HFF-Myc (cell line): ENCODE measurements around the gene CYB5RL.

Experiments
- DNase-seq: peaks from one replicate; pipeline ENCODE4 v3.0.0-alpha.2; 2011; ENCODE audit warnings: low read depth; ENCODE audit errors: extremely low read depth
- H3K4me3 ChIP-seq: replicated peaks from 2 replicates; pipeline ENCODE4 v1.5.1; 2011; ENCODE audit warnings: low read depth, mild to moderate bottlenecking, control low read depth, low read length
- TF ChIP-seq, protein P1 (sequence below): IDR thresholded peaks from 2 replicates; pipeline ENCODE4 v1.5.1; 2012; ENCODE audit warnings: mild to moderate bottlenecking, low read depth, low read length, control low read depth; ENCODE audit errors: missing control alignments

Gene CYB5RL

DNA sequence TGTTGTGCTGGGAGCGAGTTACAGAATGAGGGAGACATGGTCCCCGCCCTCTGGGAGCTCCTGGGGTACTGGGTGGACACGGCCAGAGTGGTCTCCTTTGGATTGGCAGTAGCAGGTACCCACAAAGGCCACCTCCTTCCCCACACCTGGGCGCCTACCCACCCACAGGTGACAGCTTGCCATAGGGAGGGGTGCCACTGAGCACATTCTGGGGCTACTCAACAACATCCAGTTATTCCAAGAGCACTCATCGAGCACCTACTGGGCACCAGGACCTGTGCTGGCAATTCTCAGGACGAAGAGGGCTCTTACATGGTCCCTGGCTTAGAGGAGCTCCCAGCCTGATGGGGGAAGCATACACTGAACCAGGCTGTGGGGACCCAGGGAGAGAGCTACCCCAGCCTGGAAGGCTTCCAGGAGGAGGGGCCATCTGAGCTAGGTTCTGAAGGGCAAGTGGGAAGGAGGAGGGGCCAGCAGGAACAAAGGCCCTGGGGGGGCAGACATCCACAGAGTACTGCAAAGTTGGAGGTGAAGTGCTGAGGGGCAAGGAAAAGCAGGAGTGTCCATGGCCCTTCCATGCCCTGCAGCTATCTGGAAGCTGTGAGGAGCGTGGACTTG is 22.1 kb upstream of the CYB5RL start:
- DNase-seq: no peak
- H3K4me3 ChIP-seq: no peak overlapping the region
- TF ChIP-seq, protein P1, sequence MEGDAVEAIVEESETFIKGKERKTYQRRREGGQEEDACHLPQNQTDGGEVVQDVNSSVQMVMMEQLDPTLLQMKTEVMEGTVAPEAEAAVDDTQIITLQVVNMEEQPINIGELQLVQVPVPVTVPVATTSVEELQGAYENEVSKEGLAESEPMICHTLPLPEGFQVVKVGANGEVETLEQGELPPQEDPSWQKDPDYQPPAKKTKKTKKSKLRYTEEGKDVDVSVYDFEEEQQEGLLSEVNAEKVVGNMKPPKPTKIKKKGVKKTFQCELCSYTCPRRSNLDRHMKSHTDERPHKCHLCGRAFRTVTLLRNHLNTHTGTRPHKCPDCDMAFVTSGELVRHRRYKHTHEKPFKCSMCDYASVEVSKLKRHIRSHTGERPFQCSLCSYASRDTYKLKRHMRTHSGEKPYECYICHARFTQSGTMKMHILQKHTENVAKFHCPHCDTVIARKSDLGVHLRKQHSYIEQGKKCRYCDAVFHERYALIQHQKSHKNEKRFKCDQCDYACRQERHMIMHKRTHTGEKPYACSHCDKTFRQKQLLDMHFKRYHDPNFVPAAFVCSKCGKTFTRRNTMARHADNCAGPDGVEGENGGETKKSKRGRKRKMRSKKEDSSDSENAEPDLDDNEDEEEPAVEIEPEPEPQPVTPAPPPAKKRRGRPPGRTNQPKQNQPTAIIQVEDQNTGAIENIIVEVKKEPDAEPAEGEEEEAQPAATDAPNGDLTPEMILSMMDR: no peak

DNA sequence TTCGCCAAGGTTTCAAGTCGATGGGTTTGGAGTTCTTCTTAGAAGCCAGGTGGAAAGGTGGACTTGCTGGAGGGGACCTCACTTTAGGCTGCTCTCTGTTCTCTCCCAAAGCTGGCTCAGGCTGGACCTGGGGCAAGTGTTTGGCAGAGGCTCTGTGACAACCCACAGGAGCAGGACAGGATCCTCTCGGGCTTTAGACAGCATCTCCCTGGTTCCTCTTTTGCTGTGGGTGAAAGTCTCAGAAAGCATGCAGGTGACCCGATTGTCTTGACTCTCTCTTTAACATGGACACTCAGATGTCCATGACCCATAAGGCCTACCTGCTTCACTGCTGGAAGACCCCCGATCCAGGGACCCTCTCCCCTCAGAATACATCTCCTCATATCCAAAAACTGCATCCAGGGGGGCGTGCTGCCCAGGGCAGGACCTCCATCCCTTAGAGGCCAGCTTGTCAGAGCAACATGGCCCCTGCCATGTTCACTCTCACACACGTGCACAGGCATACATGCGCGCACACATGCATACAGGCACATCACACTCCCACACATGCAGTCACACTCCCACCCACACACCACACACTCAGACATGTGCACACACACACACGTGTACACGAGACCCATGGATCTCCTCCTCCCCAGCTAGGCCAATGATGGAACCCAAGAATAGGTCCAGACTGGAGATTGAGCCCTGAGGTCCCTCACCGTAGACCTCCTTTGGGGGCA is 21.4 kb upstream of the CYB5RL start:
- no peak overlapping the region for H3K4me3 ChIP-seq
- TF ChIP-seq, protein P1: no peak
- no peak for DNase-seq

DNA sequence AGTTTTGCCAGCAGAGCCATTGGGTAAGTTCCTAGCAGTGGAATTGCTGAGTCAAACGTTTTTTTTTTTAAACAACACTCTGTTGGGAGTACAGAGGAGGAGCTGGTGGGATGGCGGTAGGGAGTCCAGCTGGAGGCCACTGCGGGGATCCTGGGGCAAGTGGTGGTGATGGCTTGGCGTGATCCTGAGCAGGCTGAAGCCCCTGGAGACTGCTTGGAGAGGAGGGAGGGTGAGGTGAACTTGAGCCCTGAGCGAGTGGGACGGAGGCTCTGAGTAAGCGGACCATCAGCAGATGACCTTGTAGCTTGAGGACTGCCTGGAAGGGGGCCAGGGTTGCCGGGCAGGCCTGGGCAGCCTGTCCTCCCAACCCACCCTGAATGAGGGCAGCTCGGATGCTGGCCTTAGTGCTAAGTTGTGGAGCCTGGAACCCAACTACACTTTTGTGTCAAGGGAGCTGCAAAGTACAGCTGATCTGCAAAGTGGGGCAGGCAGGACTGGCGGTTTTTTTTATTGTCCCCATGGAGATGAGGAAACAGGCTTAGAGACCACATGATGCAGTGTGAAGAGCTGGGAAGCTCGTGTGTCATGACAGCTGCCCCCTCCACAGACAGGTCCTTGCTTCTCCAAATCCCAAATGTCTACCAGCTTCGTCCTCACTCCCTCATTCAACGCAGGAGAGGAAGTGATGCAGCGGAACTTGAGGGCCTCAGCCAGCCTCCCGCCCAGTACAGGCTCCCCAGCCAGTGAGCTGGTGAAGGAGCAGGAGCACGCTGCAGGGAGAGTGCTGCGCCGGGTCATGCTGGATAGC is 20.4 kb upstream of the CYB5RL start:
- no peak overlapping the region for H3K4me3 ChIP-seq
- no peak for DNase-seq
- TF ChIP-seq, protein P1: no peak

DNA sequence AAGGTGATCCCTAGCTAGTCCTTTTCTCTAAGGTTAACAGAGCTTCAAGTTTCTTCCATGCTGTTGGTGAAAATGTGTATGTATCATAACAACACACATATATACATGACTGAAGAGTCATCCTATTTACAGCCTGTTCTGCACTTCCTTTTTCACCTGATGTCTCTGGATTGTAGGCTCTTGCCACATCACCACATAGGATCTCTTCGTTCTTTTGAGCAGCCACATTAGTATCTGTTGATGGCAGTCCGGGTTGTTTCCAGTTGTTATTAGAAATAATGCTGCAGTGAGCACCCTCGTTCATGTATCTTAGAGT is 19.8 kb upstream of the CYB5RL start:
- H3K4me3 ChIP-seq: no peak overlapping the region
- TF ChIP-seq, protein P1: no peak
- no peak for DNase-seq

DNA sequence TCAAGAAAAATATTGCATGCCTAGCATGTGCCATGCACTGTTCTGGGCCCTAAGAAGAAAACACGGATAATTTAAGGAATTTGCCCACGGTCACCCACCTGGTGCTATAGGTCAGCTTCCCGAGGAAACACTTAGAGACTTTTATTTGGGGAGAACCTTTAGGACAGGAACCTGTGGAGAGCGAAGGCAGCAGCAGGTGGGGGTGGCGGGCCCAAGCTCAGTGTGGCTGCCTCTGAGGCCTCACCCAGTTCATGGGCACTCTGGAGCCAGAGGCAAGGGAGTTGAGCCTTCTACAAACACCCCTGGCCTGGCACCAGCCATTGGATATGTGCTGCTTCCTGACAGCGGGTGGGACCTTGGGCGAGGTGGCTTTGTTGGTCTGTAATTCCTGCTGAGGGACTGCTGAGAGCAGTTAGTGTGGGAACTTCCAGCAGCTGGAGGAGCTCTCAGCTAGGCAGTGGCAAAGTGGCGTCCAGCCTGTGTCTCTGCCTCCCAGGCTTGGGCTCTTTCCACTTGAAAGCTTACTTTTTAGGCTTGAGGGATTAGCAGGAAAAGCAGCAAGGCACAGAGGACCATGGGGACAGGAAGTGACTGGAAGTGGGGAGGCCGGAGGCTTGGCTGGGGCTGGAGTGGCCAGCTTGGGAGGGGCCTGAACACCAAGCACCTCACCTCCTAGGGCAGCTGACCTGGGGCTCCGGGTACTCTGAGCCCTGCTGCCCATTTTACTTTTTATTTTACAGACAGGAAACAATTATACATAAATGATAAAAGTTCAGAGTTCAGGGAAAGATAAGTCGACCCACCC is 19.3 kb upstream of the CYB5RL start:
- TF ChIP-seq, protein P1: no peak
- no peak overlapping the region for H3K4me3 ChIP-seq
- no peak for DNase-seq

DNA sequence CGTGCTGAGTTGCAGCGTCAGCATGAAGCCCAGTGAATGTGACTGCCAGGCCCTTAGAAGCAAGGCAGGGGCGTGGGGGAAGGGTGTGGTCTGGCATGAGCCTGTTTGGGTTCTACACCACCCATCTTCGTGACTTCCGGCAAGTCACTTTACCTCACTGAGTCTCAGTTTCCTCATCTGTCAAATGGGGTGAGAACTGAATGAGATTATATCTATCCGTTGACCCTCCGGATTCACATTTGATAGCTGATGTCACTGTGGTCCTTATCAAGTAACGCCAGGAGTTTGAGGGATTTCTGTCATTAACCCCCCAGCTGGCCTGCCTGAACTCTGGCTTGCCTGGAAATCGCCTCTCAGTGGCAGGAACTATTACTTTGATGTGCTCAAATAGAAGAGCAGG is 15.7 kb upstream of the CYB5RL start:
- H3K4me3 ChIP-seq: no peak overlapping the region
- DNase-seq: no peak

More for the DNA sequence above, 15.7 kb upstream of the CYB5RL start:
- TF ChIP-seq, protein P1: no peak
